Vein endothelial cell (primary cell): ENCODE measurements around the gene SCUBE2. TPM values are rescaled to one million over a fixed set of nuclear protein-coding genes. Genes with fewer than 3 reads are reported as not detected.

Experiments
- small RNA-seq: library from RNA; depleted of rRNA; stranded (forward); fragments of <200 nt; gene quantifications from one replicate; pipeline ENCODE3, GENCODE V24; 2012
- total RNA-seq: library from RNA; depleted of rRNA; stranded (reverse); fragments of >200 nt; gene quantifications from 2 replicates; pipeline ENCODE4 v1.2.3, GENCODE V29; 2012

The SCUBE2 gene
- 0.38 and 0.65 TPM in 2 replicates for total RNA-seq

GRCh38 chr11:9091044-9091922 lies at the start of gene SCUBE2:
SCUBE2 (minus strand) TSS chr11:9091599; CDS start chr11:9091528, 71 bp downstream.

GRCh38 chr11:9003573-9004182 lies 87.7 kb downstream of the SCUBE2 start, which contains the start of gene NRIP3:
NRIP3 (minus strand) TSS chr11:9004001; CDS start chr11:9003935, 66 bp downstream.

Small RNAs within 50 kb of the gene (small RNA-seq; reads per million reads assigned to genes)
- not detected for gene MIR5691

Other genes starting within 250 kb of the SCUBE2 start
- gene AKIP1, start 180.4 kb downstream of the SCUBE2 start, total RNA-seq, result 23.7 and 30.7 TPM in 2 replicates
- gene C11orf16, start 158.7 kb downstream of the SCUBE2 start, total RNA-seq, result not detected in 2 replicates
- gene ASCL3, start 148.6 kb downstream of the SCUBE2 start, total RNA-seq, result not detected in 2 replicates
- gene TMEM9B, start 127.2 kb downstream of the SCUBE2 start, total RNA-seq, result 24.5 and 32.9 TPM in 2 replicates
- gene NRIP3, start 87.6 kb downstream of the SCUBE2 start, total RNA-seq, result 6.9 and 10.3 TPM in 2 replicates
- 157 and 168 TPM in 2 replicates for gene DENND5A, start 173.8 kb upstream of the SCUBE2 start, total RNA-seq
- 22.2 and 36.0 TPM in 2 replicates for gene TMEM41B, start 223.0 kb upstream of the SCUBE2 start, total RNA-seq